H1 (cell line): ENCODE results near the gene TTC28. TPM values are rescaled to one million over a fixed set of nuclear protein-coding genes. Genes with fewer than 3 reads are reported as not detected.

Experiments used
- CTCF ChIA-PET: fragments of 300-600 bp; sonication (Branson Sonifier 250); formaldehyde crosslinking; loops from one replicate; lab custom pipeline; 2021; ENCODE audit not compliant: partially characterized antibody; lab: Charles Lee
- POLR2A ChIA-PET: fragments of 300-600 bp; sonication (Branson Sonifier 250); formaldehyde crosslinking; loops from one replicate; lab custom pipeline; 2021; ENCODE audit warnings: inconsistent platforms; ENCODE audit not compliant: partially characterized antibody; lab: Charles Lee
- DNase-seq, 2 experiments: peaks; one replicate each; pipeline versions ENCODE4 v3.0.0 to v3.0.0-alpha.2; 2010 to 2022; ENCODE audit warnings: low spot score in 2 of 2, low read depth in 1 of 2, mixed read lengths in 1 of 2
- FAIRE-seq: peaks from 2 replicates; lab custom pipeline; 2011; peaks lifted over from hg19 to GRCh38; lab: Jason Lieb, UNC
- H2AFZ ChIP-seq: 2 replicates; pipeline ENCODE4 v1.8.1; 2012; ENCODE audit warnings: low read length, inconsistent platforms
- H2AK5ac ChIP-seq: 2 replicates; pipeline ENCODE4 v1.6.1; 2013; ENCODE audit warnings: low read depth, low read length
- H2BK120ac ChIP-seq: replicated peaks from 2 replicates; pipeline ENCODE3; 2013; ENCODE audit warnings: low read depth, low read length, inconsistent platforms
- H2BK12ac ChIP-seq: 2 replicates; pipeline ENCODE4 v1.6.1; 2013; ENCODE audit warnings: low read depth, low read length
- H2BK15ac ChIP-seq: 2 replicates; pipeline ENCODE4 v1.6.1; 2013; ENCODE audit warnings: low read length
- H2BK20ac ChIP-seq: 2 replicates; pipeline ENCODE4 v1.6.1; 2013; ENCODE audit warnings: low read length
- H2BK5ac ChIP-seq: 2 replicates; pipeline ENCODE4 v1.6.1; 2013; ENCODE audit warnings: low read depth, low read length
- H3K14ac ChIP-seq: 2 replicates; pipeline ENCODE4 v1.6.1; 2013; ENCODE audit warnings: inconsistent platforms; ENCODE audit not compliant: insufficient read length
- H3K18ac ChIP-seq: 2 replicates; pipeline ENCODE4 v1.6.1; 2013; ENCODE audit warnings: low read length; ENCODE audit errors: extremely low read depth
- H3K23ac ChIP-seq: 2 replicates; pipeline ENCODE4 v1.6.1; 2013; ENCODE audit warnings: inconsistent platforms; ENCODE audit not compliant: insufficient read length
- H3K23me2 ChIP-seq: 2 replicates; pipeline ENCODE4 v1.6.1; 2013; ENCODE audit warnings: low read depth, low read length
- H3K27ac ChIP-seq: 2 replicates; pipeline ENCODE4 v1.6.1; 2011; ENCODE audit warnings: low read depth, low read length, inconsistent platforms
- H3K27me3 ChIP-seq, 4 experiments: replicated peaks in 1 of 4; 1 replicate in 1 of 4; 2 replicates in 3 of 4; pipeline versions ENCODE4 v1.6.1 to v1.8.1; 2011 to 2013; ENCODE audit warnings: low read length in 3 of 4, mild to moderate bottlenecking in 3 of 4, inconsistent platforms in 2 of 4, mixed read lengths in 2 of 4, moderate library complexity in 1 of 4; ENCODE audit not compliant: control insufficient read depth in 3 of 4, insufficient read depth in 3 of 4; ENCODE audit errors: extremely low read depth in 1 of 4
- H3K36me3 ChIP-seq, 4 experiments: 2 replicates each; pipeline versions ENCODE4 v1.6.1 to v1.8.1; 2011 to 2013; ENCODE audit warnings: mild to moderate bottlenecking in 4 of 4, low read length in 3 of 4, moderate library complexity in 2 of 4, control low read depth in 1 of 4, inconsistent platforms in 1 of 4; ENCODE audit not compliant: insufficient read depth in 4 of 4, control insufficient read depth in 2 of 4
- H3K4ac ChIP-seq: replicated peaks from 2 replicates; pipeline ENCODE3; 2013; ENCODE audit warnings: low read length, low read depth, mixed read lengths, inconsistent platforms; ENCODE audit not compliant: insufficient read length
- H3K4me1 ChIP-seq, 4 experiments: replicated peaks in 1 of 4; 1 replicate in 1 of 4; 2 replicates in 3 of 4; pipeline versions ENCODE4 v1.6.1 to v1.8.1; 2011 to 2013; ENCODE audit warnings: low read length in 3 of 4, inconsistent platforms in 2 of 4, mixed read lengths in 1 of 4; ENCODE audit not compliant: insufficient read depth in 4 of 4, control insufficient read depth in 3 of 4
- H3K4me2 ChIP-seq, 2 experiments: 2 replicates each; pipeline versions ENCODE4 v1.6.1 to v1.8.1; 2011 to 2013; ENCODE audit warnings: low read depth in 2 of 2, low read length in 2 of 2, control low read depth in 1 of 2, inconsistent platforms in 1 of 2, mild to moderate bottlenecking in 1 of 2; ENCODE audit not compliant: insufficient read depth in 1 of 2
- H3K4me3 ChIP-seq, 4 experiments: fragments of 200-600, 300-600 bp in 1 of 4; sonication (generic), shearing (Covaris generic), sonication (Bioruptor Twin) in 1 of 4; 2 replicates each; pipeline versions ENCODE4 v1.5.1 to v1.8.1; 2011 to 2016; ENCODE audit warnings: low read length in 4 of 4, low read depth in 3 of 4, control low read depth in 2 of 4, inconsistent platforms in 2 of 4, mild to moderate bottlenecking in 2 of 4, mixed read lengths in 1 of 4, moderate library complexity in 1 of 4; ENCODE audit not compliant: insufficient read depth in 2 of 4; ENCODE audit errors: extremely low read depth in 1 of 4
- H3K56ac ChIP-seq: replicated peaks from 2 replicates; pipeline ENCODE3; 2013; ENCODE audit warnings: low read depth, mild to moderate bottlenecking, mixed read lengths, low read length, inconsistent platforms; ENCODE audit not compliant: insufficient read length
- H3K79me1 ChIP-seq: 2 replicates; pipeline ENCODE4 v1.6.1; 2013; ENCODE audit warnings: low read depth, low read length, control low read depth
- H3K79me2 ChIP-seq, 2 experiments: 2 replicates each; pipeline versions ENCODE4 v1.6.1 to v1.8.1; 2012 to 2013; ENCODE audit warnings: low read length in 2 of 2, mild to moderate bottlenecking in 2 of 2, inconsistent platforms in 1 of 2; ENCODE audit not compliant: insufficient read depth in 2 of 2, control insufficient read depth in 1 of 2
- H3K9ac ChIP-seq, 4 experiments: replicated peaks in 1 of 4; 1 replicate in 1 of 4; 2 replicates in 3 of 4; pipeline versions ENCODE4 v1.6.1 to v1.8.1; 2011 to 2013; ENCODE audit warnings: low read depth in 3 of 4, low read length in 3 of 4, control low read depth in 2 of 4, mild to moderate bottlenecking in 2 of 4, moderate library complexity in 2 of 4, inconsistent platforms in 1 of 4; ENCODE audit errors: extremely low read depth in 1 of 4
- H3K9me3 ChIP-seq, 2 experiments: 2 replicates each; pipeline versions ENCODE4 v1.6.1 to v1.8.1; 2012 to 2013; ENCODE audit warnings: mild to moderate bottlenecking in 2 of 2, moderate library complexity in 2 of 2, control low read depth in 1 of 2, inconsistent platforms in 1 of 2, low read depth in 1 of 2, low read length in 1 of 2, mixed read lengths in 1 of 2; ENCODE audit not compliant: insufficient read depth in 2 of 2
- H4K20me1 ChIP-seq, 2 experiments: replicated peaks in 1 of 2; 2 replicates each; pipeline versions ENCODE3 to v1.8.1; 2011 to 2013; ENCODE audit warnings: inconsistent platforms in 2 of 2, low read length in 2 of 2, mild to moderate bottlenecking in 1 of 2; ENCODE audit not compliant: insufficient read depth in 2 of 2, control insufficient read depth in 1 of 2
- H4K5ac ChIP-seq: 2 replicates; pipeline ENCODE4 v1.6.1; 2013; ENCODE audit warnings: low read length, low read depth, mixed read lengths, inconsistent platforms; ENCODE audit not compliant: insufficient read length
- H4K8ac ChIP-seq: 2 replicates; pipeline ENCODE4 v1.8.0; 2013; ENCODE audit warnings: mild to moderate bottlenecking, moderate library complexity, low read length, inconsistent platforms; ENCODE audit not compliant: insufficient read depth; ENCODE audit errors: extremely low read depth
- H4K91ac ChIP-seq: replicated peaks from 2 replicates; pipeline ENCODE3; 2013; ENCODE audit warnings: low read length, mixed read lengths, inconsistent platforms; ENCODE audit not compliant: insufficient read length
- ASH2L ChIP-seq: fragments of 200-600, 300-600 bp; sonication (generic); IDR thresholded peaks from one replicate; pipeline ENCODE4 v1.7.1; 2017; ENCODE audit warnings: low read length
- CBX8 ChIP-seq: fragments of 300-800, 300-1000 bp; sonication (generic); IDR thresholded peaks from 2 replicates; pipeline ENCODE4 v1.7.1; 2016; ENCODE audit warnings: low read depth, low read length, borderline replicate concordance
- CREB1 ChIP-seq: IDR thresholded peaks from 2 replicates; pipeline ENCODE4 v1.6.1; 2012; ENCODE audit warnings: inconsistent platforms
- CTBP2 ChIP-seq: IDR thresholded peaks from 2 replicates; pipeline ENCODE4 v1.7.0; 2011; ENCODE audit warnings: borderline replicate concordance, mild to moderate bottlenecking, moderate library complexity, mixed read lengths, low read length; ENCODE audit not compliant: insufficient read depth, insufficient read length
- EP300 ChIP-seq, 2 experiments: IDR thresholded peaks; 1 replicate in 1 of 2; 2 replicates in 1 of 2; pipeline ENCODE4 v1.6.1; 2011 to 2012; ENCODE audit warnings: low read depth in 2 of 2, low read length in 2 of 2, mild to moderate bottlenecking in 2 of 2, borderline replicate concordance in 1 of 2, inconsistent platforms in 1 of 2, moderate library complexity in 1 of 2
- GTF2F1 ChIP-seq: IDR thresholded peaks from 2 replicates; pipeline ENCODE4 v1.6.1; 2012; ENCODE audit warnings: low read depth, low read length, improper control_type of control experiment, borderline replicate concordance
- POLR2A ChIP-seq, 2 experiments: IDR thresholded peaks; 1 replicate in 1 of 2; 2 replicates in 1 of 2; pipeline ENCODE4 v1.6.1; 2011; ENCODE audit warnings: low read depth in 2 of 2, low read length in 2 of 2, mild to moderate bottlenecking in 2 of 2; ENCODE audit errors: control extremely low read depth in 1 of 2
- RXRA ChIP-seq: IDR thresholded peaks from 2 replicates; pipeline ENCODE4 v1.6.1; 2011; ENCODE audit warnings: low read depth, mild to moderate bottlenecking, low read length, moderate library complexity; ENCODE audit not compliant: insufficient read depth
- SP1 ChIP-seq: IDR thresholded peaks from 2 replicates; pipeline ENCODE4 v1.6.1; 2011; ENCODE audit warnings: low read depth, low read length
- SRF ChIP-seq: IDR thresholded peaks from 2 replicates; pipeline ENCODE4 v1.6.1; 2011; ENCODE audit warnings: mild to moderate bottlenecking, low read depth, low read length, moderate library complexity
- TCF12 ChIP-seq: IDR thresholded peaks from 2 replicates; pipeline ENCODE4 v1.6.1; 2011; ENCODE audit warnings: low read depth, mild to moderate bottlenecking, low read length
- TEAD4 ChIP-seq: IDR thresholded peaks from 2 replicates; pipeline ENCODE4 v1.6.1; 2012; ENCODE audit warnings: low read depth, low read length, inconsistent platforms, mixed read lengths
- polyA plus RNA-seq, 7 experiments: library from polyadenylated mRNA; depleted of rRNA in 3 of 7; stranded (reverse) in 5 of 7; unstranded in 2 of 7; fragments of >200 nt in 5 of 7; fragments of 200-250 nt in 2 of 7; gene quantifications; 1 replicate in 5 of 7; 2 replicates in 1 of 7; 4 replicates in 1 of 7; pipeline versions ENCODE4 v1.2.1 to v1.2.3, GENCODE V29; 2011 to 2013; ENCODE audit warnings: missing spikeins in 2 of 7, mixed read lengths in 2 of 7
- total RNA-seq: library from RNA; stranded (reverse); fragmentation: NEBNext Ultra II Directional; extraction: Animal tissue kit (Norgen Biotek cat#: 25700); gene quantifications from 2 replicates; pipeline ENCODE4 v1.2.1, GENCODE V29; 2021
- TF ChIP-seq, protein P1 (sequence below), 3 experiments: IDR thresholded peaks; 1 replicate in 2 of 3; 2 replicates in 1 of 3; pipeline versions ENCODE4 v1.5.1 to v1.6.1; 2011; ENCODE audit warnings: low read length in 3 of 3, mild to moderate bottlenecking in 3 of 3, inconsistent platforms in 2 of 3, low read depth in 1 of 3, moderate library complexity in 1 of 3; ENCODE audit not compliant: insufficient read depth in 1 of 3; ENCODE audit errors: control extremely low read depth in 1 of 3
- TF ChIP-seq, protein P2 (sequence below): IDR thresholded peaks from 2 replicates; pipeline ENCODE4 v1.6.1; 2012; ENCODE audit warnings: inconsistent platforms

The TTC28 gene
- total and polyA plus RNA-seq, 2 of the 8 experiments (the other 6 are each of a cell fraction or from before 2014, with no cell fraction given), result 2.6 to 12.6 TPM

DNA sequence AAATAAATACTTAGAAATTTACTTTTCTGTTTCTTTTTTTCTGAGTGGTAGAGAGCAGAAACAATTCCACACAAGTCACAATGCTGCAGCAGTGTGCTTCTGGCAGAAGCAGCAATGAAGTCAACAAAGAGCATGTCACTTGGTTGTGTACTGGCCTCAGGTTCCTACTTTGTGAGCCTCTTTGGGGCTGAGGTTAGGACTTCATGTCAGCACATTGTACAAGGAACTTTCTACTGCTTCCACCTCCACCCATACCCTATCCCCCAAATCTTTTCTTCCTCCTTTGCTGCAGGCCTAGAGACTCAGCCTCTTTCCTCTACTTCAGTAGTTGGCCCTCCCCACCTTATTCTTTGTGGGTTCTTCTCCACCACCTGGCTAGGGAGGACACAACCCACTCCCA is 507.9 kb downstream of the TTC28 start:
- Histone ChIP-seq H3K36me3 (no peaks in the 10 kb centered on the region), H3K9ac (no peak overlapping the region), H2AK5ac (no peak overlapping the region), H3K9me3 (no peaks in the 10 kb centered on the region), H3K56ac (no peak overlapping the region), H4K8ac (no peak overlapping the region), H3K14ac (no peak overlapping the region), H3K4ac (no peak overlapping the region), H3K79me1 (no peaks in the 10 kb centered on the region), H4K20me1 (no peaks in the 10 kb centered on the region), H3K4me1 (no peaks in the 10 kb centered on the region), H3K4me3 (no peak overlapping the region), H2BK15ac (no peak overlapping the region; the same call in 1 of the 2 replicates), H4K5ac (no peak overlapping the region), H3K27me3 (no peaks in the 10 kb centered on the region), H3K4me2 (no peak overlapping the region), H4K91ac (no peak overlapping the region), H3K23ac (no peak overlapping the region), H3K27ac (no peak overlapping the region), H2BK12ac (no peak overlapping the region), H2BK5ac (no peak overlapping the region), H3K79me2 (no peaks in the 10 kb centered on the region), H2BK20ac (no peak overlapping the region), H2AFZ (no peak overlapping the region), H3K18ac (no peak overlapping the region), H2BK120ac (no peak overlapping the region), H3K23me2 (no peaks in the 10 kb centered on the region)
- ChIA-PET POLR2A (no interaction called here), CTCF (no interaction called here)
- no peak for DNase-seq
- no peak for FAIRE-seq
- TF ChIP-seq, protein P1, sequence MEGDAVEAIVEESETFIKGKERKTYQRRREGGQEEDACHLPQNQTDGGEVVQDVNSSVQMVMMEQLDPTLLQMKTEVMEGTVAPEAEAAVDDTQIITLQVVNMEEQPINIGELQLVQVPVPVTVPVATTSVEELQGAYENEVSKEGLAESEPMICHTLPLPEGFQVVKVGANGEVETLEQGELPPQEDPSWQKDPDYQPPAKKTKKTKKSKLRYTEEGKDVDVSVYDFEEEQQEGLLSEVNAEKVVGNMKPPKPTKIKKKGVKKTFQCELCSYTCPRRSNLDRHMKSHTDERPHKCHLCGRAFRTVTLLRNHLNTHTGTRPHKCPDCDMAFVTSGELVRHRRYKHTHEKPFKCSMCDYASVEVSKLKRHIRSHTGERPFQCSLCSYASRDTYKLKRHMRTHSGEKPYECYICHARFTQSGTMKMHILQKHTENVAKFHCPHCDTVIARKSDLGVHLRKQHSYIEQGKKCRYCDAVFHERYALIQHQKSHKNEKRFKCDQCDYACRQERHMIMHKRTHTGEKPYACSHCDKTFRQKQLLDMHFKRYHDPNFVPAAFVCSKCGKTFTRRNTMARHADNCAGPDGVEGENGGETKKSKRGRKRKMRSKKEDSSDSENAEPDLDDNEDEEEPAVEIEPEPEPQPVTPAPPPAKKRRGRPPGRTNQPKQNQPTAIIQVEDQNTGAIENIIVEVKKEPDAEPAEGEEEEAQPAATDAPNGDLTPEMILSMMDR (IDR thresholded peaks at IDR 0.05; ENCODE audit: control extremely low read depth in 1 of 3, insufficient read depth in 1 of 3, low read depth in 1 of 3, low read length in 3 of 3), result no peak
- TF ChIP-seq GTF2F1, result no peak
- TF ChIP-seq, protein P2, sequence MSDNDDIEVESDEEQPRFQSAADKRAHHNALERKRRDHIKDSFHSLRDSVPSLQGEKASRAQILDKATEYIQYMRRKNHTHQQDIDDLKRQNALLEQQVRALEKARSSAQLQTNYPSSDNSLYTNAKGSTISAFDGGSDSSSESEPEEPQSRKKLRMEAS, result no peak
- no peak for TF ChIP-seq TEAD4
- no peak for TF ChIP-seq POLR2A (IDR thresholded peaks at IDR 0.05; ENCODE audit: control extremely low read depth in 1 of 2, low read depth in 2 of 2, low read length in 2 of 2)
- no peak for TF ChIP-seq SRF
- TF ChIP-seq EP300 (IDR thresholded peaks at IDR 0.05; ENCODE audit: borderline replicate concordance in 1 of 2, low read depth in 2 of 2, low read length in 2 of 2), result no peak
- no peak for TF ChIP-seq RXRA
- TF ChIP-seq CTBP2, result no peak
- no peak for TF ChIP-seq SP1
- TF ChIP-seq TCF12, result no peak
- no peak for TF ChIP-seq CBX8
- no peak for TF ChIP-seq ASH2L
- TF ChIP-seq CREB1, result no peak
